HG03558 (cell line): ENCODE data around the gene SLC2A5.

Experiments
- ATAC-seq: cut with Tn5 transposase; IDR thresholded peaks from one replicate; pipeline ENCODE4 v1.9.1; 2021; ENCODE audit warnings: moderate number of reproducible peaks; ENCODE audit not compliant: unreplicated experiment; ENCODE audit errors: extremely low read depth

SLC2A5 gene

DNA sequence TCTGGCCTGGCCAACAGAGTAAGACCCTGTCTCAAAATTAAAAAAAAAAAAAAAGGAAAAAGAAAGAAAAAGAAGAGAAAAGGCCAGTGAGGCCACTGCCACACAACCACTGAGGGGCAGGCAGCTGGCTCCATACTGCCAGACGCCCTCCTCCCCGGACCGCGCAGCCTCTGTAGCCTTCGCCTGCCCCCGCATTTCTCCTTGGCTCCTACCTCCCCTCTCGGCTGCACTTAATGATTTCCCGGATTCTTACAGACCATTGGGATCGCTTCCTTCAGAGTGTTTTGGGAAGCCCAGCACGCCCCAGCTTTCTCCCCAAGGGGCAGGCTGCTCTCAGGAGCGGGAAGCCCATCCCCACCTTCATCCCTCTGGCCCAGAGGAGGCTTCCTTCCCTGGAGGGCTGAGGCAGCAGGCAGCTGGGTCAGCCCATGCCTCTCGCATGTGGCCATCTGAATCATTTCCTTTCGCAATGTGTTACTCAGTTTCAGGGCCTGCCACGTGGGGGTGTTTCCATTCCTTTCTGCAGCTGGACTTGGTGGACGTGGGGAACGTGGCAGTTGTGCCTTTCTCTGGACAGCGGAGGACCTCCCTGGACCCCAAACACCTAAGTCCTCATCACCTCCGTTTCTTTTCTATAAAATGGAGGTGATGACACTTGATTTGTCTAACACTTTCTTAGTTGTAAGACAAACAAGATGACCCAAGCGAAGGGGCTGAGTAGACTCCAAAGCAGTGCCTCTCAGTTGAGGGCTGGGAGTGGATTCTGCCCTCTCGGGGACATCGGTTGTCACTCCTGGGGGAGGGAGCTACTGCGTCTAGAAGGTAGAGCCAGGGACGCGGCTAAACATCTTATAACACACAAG, 2.3 kb downstream of the SLC2A5 start:
- ATAC-seq = no peak

DNA sequence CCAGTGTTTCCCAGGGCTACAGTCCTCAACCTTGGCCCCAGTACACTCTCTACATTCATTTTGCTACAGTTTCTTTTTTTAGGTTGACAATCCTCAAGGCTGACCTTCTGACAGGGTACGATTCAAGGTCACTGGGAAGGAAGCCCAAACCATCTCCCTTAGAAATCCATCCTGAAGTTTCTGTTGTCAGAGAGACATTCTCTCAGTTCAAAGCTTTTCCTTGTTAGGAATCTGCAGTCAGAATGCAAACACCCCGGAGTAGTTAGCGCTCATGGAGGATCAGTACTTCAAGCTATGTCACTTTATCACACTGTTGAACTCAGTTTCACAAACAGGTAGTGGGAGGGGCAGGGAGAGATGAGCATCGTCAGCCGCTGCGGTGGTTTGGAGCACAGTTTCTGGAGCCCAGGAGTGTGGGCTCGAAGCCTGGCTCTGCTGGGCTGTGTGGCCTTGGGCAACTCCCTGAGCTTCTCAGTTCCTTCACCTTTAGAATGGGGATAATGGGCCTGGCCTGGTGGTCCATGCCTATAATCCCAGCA, 4.2 kb downstream of the SLC2A5 start:
- ATAC-seq = no peak

DNA sequence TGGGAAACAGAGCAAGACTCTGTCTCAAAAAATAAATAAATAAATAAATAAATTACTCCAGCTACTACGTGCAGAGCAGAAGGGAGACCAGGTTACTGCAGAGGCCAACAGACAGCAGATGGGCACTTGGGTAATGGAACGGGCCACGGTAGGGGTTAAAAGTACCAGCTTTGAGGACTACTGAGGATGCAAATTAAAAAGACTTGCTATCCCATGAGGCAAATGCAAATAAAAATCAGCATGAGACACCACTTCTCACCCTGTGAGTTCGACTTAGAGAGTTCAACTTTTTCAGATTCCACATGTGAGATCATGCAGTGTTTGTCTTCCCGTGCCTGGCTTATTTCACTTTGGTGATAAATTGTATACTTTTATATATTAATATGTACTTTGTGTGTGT, 6.6 kb downstream of the SLC2A5 start:
- ATAC-seq = no peak

DNA sequence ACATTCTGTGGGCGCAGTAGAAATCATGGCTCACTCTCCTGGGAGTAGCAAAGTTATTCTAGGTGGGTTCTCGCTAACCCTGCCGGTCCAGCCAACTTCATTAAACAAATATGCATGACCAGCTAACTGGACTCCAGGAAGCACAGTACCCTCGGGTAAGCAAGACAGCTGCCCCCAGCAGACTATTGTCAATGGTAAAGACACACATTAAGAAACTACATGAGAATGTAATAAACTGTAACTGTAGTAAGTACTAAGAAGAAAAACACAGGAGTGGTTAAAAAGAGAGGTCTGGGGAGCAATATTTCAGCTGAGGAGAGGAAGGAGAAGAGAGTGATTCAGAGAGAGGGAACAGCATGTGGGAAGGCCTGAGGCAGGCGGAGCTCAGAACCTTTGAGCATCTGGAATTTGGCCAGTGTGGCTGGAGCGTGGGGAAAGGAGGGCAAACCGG, 7.4 kb downstream of the SLC2A5 start:
- no peak for ATAC-seq

DNA sequence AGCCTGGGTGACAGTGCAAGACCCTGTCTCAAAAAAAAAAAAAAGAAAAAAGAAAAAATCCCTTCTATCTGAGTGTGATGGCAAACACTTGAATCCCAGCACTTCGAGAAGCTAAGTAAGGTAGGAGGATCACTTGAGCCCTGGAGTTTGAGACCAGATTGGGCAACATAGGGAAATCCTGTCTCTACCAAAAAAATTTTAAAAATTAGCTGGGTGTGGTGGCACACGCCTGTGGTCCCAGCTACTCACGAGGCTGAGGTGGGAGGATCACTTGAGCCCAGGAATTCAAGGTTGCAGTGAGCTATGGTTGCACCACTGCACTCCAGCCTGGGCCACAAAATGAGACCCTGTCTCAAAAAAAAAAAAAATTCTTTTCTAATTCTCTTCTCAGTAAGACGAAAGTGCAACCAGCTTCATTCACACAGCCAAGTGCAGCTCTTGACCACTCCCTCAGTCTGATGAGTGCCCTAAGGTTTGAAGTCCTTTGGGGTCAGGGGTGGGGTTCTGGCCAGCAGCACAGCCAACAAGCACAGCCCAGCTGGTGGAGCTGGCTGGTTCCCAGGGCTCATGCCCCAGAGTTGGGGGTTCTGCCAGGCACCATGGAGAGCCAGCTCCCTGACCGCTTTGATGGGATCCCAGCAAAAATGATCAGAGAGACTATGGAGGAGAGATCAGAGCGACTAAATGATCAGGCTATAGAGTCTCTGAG, 8.0 kb downstream of the SLC2A5 start:
- no peak for ATAC-seq

DNA sequence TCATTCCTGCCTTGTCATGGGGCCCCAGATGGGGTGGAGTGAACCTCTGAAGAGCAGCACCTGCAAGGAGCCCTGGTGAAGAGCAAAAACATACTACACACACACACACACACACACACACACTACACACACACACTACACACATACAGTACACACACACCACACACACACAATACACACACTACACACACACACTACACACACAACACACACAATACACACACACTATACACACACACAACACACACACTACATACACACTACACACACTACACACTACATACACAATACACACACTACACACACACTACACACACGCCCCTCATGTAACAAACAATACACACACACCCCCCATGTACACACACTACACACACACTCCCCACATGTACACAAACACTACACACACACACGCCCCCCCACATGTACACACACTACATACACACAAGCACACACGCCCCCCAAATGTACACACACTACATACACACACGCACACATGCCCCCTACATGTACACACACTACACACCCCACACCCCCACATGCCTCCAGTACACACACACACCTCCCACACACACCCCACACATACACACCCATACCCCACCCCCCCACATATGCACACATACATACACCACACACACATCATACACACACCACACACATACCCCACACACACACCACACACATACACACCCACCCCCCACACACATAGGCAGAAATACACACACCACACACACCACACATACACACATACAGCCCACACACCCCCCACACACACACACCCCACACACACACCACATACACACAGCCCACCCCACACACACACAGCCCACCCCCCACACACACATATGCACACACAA, 9.3 kb downstream of the SLC2A5 start:
- ATAC-seq = no peak

DNA sequence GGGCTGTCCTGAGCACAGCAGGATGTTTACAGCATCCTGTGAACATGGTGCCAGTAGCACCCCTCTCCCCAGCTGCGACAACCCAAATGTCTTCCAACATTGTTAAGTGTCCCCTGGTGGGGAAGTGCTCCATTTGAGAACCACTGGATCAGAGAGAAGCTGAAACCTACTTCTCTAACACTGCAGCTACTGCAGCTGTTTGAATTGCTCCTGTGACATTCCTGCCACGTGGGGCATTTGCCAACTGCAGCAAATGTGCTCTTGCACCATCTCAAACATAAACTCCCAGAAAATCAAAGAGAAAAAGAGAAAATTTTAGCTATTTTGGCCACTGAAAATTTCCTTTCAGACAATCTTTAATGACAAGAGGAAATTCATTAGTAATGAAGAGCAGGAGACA, 11.0 kb downstream of the SLC2A5 start:
- no peak for ATAC-seq

DNA sequence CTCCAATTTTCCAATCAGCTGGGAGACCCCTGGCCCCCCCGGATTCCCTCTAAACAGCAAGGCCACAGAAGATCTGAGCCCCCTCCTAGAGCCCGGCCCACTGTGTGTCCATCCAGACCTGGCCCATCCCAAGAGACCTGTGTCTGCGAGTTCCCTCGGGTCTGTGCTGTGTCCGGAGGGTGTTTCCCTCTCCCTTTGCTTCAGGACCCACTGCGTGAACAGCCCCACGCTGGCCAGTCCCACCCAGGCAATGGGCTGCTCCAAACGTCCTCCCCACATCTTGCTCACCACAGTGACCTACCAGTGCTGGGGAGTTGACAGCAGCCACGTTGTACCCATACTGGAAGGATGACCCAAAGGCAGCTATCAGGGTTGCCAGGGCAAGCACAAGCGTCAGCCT, 11.6 kb downstream of the SLC2A5 start:
- ATAC-seq = no peak

DNA sequence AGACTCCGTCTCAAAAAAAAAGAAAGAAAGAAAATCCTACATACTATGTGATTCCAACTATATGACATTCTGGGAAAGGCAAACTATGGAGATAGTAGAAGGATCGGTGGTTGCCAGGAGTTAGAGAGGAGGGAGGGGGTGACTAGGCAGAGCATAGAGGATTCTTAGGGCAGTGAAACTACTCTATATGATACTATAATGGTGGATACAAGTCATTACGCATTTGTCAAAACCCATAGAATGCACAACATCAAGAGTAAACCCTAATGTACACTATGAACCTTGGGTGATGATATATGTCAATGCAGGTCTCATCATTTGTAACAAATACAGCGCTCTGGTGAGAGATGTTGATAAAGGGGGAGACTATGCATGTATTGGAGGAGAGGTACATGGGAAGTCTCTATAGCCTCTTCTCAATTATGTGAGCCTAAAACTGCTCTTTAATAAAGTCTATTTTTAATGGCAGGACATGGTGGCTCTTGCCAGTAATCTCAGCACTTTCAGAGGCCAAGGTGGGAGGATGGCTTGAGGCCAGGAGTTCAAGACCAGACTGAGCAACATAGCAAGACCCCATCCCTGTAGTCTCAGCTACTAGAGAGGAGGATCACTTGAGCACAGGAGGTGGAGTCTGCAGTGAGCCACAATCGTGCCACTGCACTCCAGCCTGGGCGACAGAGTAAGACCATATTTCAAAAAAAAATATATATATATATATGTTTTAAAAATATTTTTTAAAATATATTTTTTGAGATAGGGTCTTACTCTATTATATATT, 17.0 kb downstream of the SLC2A5 start:
- ATAC-seq = no peak

DNA sequence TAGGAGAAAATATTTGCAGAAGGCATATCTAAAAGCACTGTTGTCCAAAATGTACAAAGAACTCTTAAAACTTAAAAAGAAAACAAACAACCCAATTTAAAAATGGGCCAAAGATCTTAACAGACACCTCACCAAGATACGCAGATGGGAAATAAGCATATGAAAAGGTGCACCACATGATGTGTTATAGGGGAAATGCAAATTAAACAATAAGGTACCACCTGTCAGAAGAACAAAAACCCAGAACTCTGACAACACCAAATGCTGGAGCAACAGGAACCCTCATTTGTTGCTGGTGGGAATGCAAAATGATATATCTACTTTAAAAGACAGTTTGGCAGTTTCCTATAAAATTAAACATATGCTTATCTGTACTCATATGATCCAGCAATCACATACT, 18.1 kb downstream of the SLC2A5 start:
- ATAC-seq = no peak

DNA sequence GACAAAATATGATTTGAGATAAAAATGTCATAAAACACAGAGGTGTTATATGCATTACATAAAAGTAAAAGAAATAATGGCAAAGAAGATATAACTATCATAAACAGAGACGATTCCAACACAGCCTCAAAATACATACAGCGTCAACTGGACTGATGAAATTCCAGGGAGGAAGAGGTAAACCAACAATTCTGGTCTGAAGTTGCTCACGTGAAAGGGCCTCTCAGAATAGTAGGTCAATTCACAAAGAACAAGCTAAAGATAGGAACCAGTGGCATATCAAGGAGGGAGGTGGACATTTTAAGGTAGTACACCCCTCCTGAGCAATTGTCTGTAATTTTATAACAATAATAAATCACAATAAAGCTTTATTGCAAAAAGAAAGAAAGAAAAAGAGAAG, 18.6 kb downstream of the SLC2A5 start:
- no peak for ATAC-seq

DNA sequence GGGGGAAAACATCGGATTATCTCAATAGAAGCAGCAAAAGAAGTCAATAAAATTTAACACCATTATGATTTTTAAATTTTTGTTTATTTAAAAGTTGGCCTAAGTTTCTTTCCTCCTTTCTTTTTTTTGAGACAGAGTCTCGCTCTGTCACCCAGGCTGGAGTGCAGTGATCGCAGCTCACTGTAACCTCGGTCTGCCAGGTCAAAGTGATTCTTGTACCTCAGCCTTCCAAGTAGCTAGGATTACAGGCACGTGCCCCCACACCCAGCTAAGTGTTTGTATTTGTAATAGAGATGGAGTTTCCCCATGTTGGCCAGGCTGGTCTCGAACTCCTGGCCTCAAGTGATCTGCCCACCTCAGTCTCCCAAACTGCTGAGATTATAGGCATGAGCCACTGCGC, 20.9 kb downstream of the SLC2A5 start:
- no peak for ATAC-seq

DNA sequence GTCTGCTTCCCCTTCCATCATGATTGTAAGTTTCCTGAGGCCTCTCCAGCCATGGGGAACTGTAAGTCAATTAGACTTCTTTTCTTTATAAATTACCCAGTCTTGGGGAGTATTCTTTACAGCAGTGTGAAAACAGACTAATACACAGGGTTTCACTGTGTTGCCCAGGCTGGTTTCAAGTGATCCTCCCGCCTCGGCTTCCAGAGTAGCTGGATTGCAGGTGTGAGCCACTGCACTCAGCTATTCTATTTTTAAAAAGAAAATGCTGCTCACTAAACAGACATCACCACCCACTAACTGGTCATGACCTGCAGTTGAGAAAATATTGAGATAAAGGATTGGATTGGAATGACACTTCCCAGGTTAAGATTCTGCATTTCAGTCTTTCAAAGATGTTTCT, 22.4 kb downstream of the SLC2A5 start:
- ATAC-seq = no peak

DNA sequence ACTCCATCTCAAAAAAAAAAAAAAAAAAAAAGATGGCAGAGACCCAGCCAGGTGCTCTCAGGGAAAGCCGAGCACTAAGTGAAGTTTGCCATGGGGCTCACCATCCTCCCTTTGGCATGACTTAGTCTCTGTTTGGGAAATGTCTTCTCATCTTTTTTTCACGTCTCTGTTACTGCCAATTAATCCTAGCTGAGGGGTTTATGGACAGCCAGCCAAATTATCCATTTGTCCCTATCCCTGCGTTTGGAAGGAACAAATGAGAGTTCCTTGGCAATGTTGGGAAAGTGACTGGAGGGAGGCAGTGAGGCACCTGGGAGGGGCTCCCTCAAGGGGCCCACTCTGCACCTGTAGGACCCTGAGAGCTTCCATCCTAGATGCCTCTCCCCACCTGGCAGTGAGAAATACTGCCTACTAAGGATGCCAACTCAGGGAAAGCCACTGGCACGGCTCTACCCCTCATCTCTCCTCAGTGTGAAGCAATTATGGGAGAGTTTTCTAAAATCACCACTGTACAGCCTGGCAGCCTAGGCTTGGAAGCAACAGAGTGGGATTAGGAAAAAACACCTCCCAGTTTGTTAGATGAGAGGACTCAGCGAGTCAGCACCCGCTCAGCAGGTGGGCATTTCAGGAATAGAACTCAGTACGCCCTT, 23.4 kb downstream of the SLC2A5 start:
- no peak for ATAC-seq

DNA sequence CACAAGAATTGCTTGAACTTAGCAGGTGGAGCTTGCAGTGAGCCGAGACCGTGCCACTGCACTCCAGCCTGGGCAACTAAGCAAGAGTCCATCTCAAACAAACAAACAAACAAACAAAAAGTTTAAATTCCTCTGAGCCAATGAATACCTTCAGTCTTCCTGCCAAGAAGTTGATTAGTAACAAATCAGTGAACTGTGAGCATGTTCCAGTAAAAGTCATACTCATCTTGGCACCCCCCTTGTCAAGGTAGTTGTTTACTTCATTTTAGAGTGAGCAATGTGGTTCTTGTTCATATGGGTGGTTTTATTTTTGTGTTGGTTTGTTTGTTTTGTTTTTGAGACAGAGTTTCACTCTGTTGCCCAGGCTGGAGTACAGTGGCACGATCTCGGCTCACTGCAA, 25.2 kb downstream of the SLC2A5 start:
- no peak for ATAC-seq

DNA sequence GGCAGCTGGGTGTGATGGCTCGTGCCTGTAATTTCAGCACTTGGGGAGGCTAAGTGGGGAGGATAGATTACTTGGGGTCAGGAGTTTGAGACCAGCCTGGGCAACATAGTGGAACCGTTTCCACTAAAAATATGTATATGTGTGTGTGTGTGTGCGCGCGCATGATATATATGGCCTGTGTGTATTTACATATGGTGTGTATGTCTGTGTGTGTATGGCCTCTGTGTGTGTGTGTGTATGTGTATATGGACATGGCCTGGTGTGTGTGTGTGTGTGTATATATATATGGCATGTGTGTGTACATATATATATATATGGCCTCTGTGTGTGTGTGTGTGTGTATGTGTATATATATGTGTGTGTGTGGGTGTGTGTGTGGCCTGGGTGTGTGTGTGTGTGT, 27.2 kb downstream of the SLC2A5 start:
- ATAC-seq = no peak

DNA sequence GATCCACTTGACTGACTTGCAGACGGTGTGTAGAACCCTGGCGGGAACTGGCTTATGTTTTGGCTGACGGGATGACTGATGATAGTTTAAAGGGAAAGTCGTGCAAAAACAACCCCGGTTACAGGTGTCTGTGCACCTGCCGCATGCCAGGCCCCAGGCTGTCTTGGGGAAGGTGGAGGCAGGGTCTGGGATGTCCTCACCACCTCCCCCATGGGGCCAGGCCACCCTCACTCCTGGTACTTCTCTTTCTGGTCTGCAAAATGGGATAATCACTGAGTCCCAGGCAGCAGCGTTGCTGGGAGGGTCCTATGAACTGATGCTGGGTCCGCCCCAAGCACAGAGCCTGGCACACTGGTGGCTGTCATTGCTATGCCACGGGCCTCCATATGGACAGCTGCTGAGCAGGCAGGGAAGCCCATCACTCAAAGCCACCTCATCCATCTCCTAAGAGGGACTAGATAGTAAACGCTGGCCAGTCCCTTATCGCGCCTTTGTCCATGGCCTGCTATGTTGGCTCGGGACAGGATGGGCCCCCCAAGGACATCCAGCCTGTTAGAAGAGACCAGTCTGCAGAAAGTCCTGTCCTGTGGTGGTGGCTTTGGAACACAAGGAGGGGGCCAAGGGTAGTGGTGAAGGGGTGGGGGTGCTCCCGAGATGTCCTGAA, 28.2 kb downstream of the SLC2A5 start:
- no peak for ATAC-seq

DNA sequence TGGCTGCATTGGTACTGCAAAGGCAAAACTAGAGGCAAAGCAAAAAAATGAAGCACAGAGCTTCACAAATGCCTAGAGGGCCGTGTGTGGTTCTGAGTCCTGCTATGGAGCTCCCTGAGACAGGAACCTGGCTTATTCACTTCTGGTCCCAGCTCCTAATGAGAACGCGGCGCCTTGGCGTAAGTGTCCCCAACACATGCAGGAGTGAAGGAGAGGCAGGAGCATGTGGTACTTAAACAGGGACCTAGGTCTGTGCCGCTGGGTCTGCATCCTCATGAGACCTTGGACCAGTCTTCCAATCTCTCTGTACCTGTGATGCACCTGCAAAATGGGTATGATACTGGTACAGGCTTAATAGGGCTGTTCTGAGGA, 28.8 kb downstream of the SLC2A5 start:
- no peak for ATAC-seq
